NCI-H345 treated with DMSO at 0.1 percent for 48 hours (cell line): ENCODE results near the gene SYTL3.

Source experiments
- DNase-seq: peaks from one replicate; lab custom pipeline; 2025; ENCODE audit not compliant: unreplicated experiment; lab: John Stamatoyannopoulos, UW

Gene SYTL3

GRCh38 chr6:158770533-158771330 lies 120.9 kb downstream of the SYTL3 start:
- DNase-seq: no peak

GRCh38 chr6:158771399-158772152 lies 121.7 kb downstream of the SYTL3 start:
- no peak for DNase-seq

GRCh38 chr6:158772172-158772571 lies 122.3 kb downstream of the SYTL3 start:
- DNase-seq: no peak

GRCh38 chr6:158772851-158773371 lies 123.1 kb downstream of the SYTL3 start:
- DNase-seq: no peak

GRCh38 chr6:158773581-158774449 lies 124.0 kb downstream of the SYTL3 start:
- DNase-seq: no peak

- DNase-seq: no peak
These were observed 125.0 kb downstream of the SYTL3 start for GRCh38 chr6:158774717-158775449.

GRCh38 chr6:158775832-158776231 lies 126.0 kb downstream of the SYTL3 start:
- DNase-seq: no peak

- DNase-seq: no peak
These were observed 126.9 kb downstream of the SYTL3 start for GRCh38 chr6:158776737-158777136.

- DNase-seq: no peak
These were observed 127.7 kb downstream of the SYTL3 start for GRCh38 chr6:158777510-158777909.

DNA sequence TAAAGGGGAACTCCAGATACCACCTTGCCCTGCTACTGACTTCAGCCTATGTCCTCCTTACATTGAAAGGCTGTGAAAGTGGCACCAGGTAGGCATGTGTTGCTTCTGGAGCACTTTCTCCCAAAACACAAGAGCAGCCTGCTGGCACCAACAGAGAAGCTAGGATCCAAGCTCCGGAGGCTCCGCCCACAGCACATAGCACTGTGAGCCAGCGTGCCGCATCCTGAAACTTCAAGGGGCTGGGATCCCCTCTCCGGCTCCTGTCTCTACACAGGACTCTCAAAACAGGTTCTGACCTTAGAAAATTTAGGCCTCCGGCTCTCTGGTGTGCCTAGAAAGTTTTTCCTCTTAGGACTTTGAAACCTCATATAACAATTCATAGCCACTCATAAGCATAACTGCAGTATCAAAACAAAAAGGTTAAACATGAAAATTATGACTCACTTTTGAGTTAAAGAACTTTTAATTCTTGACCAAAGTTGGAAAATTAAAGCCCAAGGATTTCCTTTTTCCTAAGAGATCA lies 128.2 kb downstream of the SYTL3 start:
- no peak for DNase-seq

DNA sequence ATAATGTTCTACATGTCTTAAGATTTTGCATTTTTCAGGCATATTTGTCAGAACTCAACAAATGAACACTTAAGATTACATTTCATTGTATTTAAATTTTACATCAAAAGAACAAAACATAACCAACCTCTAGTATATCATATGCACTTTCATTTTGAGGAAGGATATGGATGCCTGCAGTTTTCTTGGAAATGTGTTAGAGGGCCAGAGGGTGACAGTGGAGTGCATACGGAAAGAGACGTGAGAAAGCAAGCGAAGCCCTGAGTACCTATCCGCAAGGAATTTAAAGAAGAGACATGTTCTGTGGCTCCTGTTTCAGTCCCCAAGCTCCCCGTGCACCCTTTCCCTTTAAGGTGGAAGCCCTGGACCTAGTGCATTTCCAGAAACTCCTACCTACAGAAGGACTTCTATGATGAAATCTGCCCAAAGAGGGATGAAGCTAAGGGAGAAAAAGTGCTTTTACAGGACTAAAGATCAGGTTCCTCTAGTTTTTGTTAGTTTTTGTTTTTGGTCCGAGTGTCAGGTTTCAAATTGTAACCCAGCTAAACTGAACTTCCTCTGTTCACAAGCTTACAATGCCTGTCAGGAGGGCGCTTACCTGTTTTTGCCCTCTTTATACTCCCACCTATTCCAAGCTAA lies 130.5 kb downstream of the SYTL3 start:
- no peak for DNase-seq

GRCh38 chr6:158780988-158781691 lies 131.3 kb downstream of the SYTL3 start:
- DNase-seq: no peak

DNA sequence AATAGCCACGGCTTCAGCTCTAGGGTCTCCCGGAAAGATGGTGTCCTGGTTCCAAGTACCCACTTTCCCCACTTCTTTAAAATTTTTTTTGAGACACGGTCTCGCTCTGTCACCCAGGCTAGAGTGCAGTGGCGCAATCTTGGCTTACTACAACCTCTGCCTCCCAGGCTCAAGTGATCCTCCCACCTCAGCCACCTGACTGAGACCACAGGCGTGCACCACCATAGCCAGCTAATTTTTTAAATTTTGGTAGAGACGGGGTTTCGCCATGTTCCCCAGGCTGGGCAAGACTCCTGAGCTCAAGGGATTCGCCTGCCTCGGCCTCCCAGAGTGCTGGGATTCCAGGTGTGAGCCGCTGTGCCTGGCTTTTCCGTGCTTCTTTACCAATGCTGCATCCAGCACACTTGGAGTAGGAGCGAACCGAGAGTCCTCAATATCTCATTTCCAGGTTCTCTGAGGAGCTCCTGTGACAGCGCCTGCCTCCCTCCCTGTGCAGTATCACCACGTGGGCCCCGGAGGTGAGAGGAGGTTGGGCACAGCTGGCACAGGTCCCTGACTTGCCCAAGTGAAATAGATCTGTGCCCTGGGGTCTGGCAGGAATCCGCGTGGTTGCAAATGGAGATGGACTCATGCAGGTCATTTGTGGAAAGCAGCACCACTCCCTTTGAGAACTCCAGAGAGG lies 132.0 kb downstream of the SYTL3 start:
- DNase-seq: no peak

GRCh38 chr6:158782432-158783166 lies 132.7 kb downstream of the SYTL3 start:
- DNase-seq: no peak

DNA sequence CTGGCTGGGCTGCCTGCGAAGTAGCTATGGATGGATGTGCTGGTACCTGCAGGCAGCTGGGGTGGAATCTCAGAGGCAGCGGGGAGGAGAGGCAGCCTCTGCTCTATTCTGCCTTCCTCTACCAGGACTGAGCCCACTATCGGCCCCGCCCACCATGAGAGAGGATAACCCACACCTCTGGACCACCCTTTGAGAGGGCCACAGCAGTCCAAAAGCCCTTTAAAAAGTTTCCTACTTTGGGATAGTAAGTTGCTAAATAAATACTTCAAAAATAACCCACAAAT lies 133.3 kb downstream of the SYTL3 start:
- DNase-seq: no peak

DNA sequence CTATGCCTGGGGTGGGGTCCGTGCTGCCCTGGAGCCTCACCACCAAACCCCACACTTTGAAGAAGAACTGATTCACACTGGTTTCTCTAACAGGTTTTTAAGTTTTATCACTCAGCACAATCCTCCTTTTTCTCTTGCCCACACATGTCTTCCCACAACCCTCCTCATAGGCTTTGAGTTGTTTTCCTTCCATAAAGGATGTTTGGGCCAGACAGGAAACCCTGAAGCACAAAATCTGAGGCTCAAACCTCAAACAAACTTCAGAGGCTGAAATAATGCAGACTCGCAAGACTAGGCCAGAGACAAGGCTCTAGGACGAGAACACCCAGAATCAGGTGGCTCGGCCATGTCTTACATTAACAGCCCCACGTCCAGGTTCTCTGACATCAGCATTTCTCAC lies 134.0 kb downstream of the SYTL3 start:
- DNase-seq: no peak

DNA sequence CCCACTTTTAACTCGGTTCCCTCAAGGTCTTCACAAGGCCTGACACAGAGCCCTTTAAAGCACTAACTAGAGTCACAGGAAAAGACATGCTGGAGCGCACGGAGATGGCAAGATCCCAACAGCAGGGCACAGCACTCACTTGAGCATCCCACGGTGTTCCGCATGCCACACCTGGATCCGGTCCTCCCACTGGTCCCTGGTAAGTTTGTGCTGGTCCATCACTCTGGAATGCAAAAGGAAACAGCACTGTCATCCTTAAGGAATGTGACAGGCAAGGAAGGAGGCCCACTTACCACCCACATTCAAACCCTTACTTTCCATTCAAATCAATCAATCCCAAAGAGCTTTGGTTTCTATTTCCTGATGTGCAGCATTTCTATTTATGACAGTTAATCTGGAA lies 134.7 kb downstream of the SYTL3 start:
- DNase-seq: no peak

DNA sequence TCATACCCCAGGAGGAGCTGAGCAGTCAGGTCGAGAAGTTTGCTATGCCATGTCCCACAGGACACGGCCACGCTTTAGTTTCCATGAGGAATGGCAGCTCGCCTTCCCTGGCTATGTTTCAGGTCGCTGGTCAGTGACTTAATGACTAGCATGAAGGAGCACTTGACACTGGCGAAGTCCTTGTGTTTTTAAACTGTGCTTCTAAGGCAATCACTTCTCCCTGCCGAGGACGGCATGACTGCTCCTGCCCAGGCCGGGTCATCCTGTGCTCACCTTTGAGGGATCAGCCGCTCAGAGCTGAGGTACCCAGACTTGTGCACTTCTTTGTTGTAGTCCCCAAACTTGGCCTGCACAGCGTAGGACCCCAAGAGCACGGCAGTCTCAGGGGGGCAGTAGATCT lies 135.2 kb downstream of the SYTL3 start:
- no peak for DNase-seq
